Caki2 (cell line): ENCODE data around the gene FBP1. TPM values are rescaled to one million over a fixed set of nuclear protein-coding genes. Genes with fewer than 3 reads are reported as not detected.

Source experiments
- DNase-seq: peaks from one replicate; pipeline ENCODE4 v3.0.0-alpha.2; 2015; ENCODE audit warnings: low read depth
- in situ Hi-C: cut with HindIII; loops from 2 replicates; pipeline ENCODE4 v1.10.0; 2016; ENCODE audit warnings: low sequenced_read_pairs, low pct_unique_long_range_greater_than_20kb, mixed read lengths
- total RNA-seq: library from RNA; depleted of rRNA; stranded (reverse); fragments of >200 nt; shearing (Covaris generic); gene quantifications from 2 replicates; pipeline ENCODE4 v1.2.3, GENCODE V29; 2014; ENCODE audit warnings: low replicate concordance; rRNA removed

The FBP1 gene
- not detected in 2 replicates for total RNA-seq

DNA sequence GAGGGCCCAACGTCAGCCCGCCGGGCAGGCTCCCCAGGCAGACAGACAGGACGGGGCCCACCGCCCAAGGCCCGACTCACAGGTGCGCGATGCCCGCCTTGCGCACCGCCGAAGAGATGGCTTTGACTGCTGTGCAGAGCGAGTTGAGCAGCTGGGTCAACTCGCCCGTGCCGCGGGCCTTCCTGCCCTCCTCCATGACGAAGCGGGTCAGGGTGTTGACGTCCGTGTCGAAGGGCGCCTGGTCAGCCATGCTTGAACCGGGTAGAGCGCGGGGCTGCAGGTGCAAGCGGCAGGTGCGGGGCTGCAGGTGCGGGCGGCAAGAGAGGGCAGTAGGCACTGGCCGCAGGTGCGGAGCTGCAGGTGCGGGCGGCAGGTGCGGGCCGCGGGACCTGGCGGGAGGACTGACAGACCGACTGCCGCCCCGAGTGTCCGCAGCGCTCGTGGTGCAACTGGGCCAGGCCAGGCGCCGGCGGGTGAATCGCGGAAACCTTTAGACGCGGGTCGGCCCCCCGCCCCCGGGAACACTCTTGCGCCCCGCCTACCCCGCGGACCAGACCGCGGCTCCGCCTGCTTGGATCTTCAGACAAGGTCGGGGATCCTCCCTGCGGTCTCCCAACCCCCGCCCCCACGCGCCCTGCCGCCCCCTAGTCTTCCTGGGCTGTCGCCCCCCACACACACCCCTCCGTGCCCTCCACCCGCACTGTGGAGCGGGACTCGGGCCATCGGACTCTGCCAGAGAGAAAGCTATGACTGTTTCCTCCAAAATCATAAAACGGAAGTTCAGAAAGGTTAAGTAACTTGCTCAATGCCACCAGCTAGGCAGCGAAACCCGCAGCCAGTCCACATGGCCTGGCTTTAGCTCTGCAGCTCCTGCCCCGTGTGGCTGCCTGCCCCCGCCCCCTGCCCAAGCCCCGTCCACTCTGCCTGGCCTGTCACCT, at the start of gene FBP1:
Gene FBP1, minus strand, starts transcription at position 458 of the 938 bp plus-strand sequence. Its CDS starts 208 bp downstream, at position 250.
- DNase-seq: no peak
- in situ Hi-C loops: no loop called here

GRCh38 chr9:94687451-94687850, 48.1 kb upstream of the FBP1 start:
- in situ Hi-C loops: no loop called here
- DNase-seq: no peak

GRCh38 chr9:94685359-94685758, 46.0 kb upstream of the FBP1 start:
- DNase-seq: no peak
- in situ Hi-C loops: no loop called here

DNA sequence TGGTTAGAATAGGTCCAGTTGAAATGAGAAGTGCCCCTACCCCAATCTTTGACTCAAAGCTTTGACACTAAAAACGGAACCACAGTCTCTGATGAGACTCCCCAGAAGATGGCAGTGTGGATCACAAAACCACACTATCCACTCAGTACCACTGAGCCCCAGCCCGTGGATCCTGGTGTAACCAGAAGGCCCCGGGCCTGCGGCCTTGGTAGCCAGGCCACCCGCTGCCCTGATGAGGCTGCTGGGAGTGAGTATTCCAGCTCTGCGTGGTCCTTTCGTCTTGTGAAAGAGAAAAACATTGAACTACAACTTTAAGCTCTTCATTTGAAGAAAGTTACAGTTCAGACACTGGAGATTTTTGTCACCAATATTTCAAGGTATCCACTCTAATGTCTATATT, 42.2 kb upstream of the FBP1 start:
- in situ Hi-C loops: no loop called here
- DNase-seq: no peak

DNA sequence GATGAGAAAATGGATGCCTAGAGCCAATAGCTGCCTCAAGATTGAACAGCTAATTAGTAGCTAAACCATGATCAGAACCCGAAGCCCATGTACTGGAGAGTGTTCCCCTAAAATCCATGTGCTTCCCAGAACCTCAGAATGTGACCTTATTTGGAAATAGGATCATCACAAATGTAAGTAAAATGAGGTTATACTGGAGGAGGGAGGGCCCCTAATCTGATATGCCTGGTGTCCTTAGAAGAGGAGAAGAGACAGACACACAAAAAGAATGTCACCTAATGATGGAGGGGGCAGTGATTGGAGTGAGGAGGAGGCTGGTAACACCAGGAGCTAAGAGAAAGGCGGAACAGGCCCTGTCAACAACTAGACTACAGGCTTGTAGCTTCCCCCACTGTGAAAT, 41.3 kb upstream of the FBP1 start:
- in situ Hi-C loops: no loop called here
- DNase-seq: no peak

DNA sequence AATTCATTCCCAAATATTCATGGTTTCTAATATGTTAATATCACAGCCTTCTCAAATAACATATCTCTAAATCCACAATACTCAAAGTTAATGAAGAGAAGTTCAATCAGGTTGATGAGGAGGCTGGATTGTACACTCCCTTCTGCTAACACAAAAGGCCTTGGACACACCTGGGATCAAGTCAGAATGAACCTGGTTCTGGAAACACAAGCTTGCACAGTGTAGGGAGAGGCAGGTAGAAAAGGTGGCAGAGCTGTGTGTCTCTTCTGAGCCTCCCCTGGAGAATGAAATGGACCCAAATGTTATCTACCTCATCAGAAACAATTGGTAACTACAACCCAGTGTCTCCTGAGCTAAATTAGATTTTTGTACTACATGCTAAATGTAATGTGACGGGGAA, 40.7 kb upstream of the FBP1 start:
- in situ Hi-C loops: no loop called here
- no peak for DNase-seq

DNA sequence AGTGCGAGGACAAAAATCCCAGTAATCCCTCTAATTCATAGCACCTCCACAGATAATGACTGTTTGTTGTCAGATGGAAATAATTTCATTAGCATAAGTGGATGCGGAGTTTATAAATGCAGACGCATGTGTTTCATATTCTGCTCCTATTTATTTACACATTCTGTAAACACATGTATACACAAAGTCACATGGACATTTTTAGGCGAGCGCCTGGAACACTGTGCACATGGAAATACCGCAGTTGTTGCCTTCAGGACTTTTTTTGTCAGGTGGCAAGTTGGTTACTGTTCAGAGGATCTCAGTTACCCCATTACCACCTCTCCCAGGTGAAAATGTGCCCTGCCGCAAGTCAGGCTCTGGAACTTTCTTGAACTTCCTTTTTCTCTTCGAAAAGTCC, 40.3 kb upstream of the FBP1 start:
- DNase-seq: no peak
- in situ Hi-C loops: no loop called here

DNA sequence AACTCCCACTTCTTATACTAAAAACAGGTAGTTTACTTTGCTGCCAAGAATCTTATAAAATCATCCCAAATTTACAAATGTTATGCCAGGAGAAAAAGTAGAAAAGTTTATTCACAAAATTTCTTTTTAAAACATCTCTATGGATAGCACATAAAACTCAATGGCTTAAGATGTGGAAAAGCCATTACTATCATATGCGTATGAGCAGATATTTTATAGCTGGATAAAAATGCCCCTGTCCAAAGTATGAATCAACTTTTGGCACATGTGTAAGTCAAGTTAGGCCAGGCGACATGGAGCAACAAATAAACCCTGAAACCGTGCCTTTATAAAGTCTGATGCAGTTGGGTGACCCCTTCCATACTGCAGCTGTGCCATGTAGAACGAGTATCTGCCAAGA, 38.6 kb upstream of the FBP1 start:
- DNase-seq: no peak
- in situ Hi-C loops: no loop called here

DNA sequence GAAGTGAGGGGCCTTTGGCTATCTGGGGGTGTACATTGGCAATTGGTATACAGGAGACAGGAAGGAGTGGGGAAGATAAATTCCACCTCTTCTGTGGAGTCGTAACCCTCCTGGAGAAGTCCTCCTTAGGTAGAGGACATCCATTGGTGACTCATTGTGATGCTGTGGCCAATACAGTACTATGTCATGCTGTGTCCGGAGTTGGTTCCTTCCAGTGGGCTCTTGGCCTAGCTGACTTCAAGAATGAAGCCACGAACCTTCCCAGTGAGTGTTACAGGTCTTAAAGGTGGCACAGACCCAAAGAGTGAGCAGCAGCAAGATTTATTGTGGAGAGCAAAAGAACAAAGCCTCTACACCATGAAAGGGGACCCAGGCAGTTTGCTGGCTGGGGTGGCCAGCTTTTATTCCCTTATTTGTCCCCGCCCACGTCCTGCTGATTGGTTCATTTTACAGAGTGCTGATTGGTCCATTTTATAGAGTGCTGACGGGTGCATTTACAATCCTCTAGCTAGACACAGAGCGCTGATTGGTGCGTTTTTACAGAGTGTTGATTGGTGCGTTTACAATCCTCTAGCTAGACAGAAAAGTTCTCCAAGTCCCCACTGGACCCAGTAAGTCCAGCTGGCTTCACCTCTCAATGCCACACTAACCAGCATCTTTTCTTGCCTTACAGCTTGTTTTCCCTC, 37.3 kb upstream of the FBP1 start:
- in situ Hi-C loops: no loop called here
- no peak for DNase-seq

- peak; percentile 35 for DNase-seq
- in situ Hi-C loops: no loop called here
Measured at GRCh38 chr9:94675008-94675881, 35.9 kb upstream of the FBP1 start.

GRCh38 chr9:94672811-94673487, 33.6 kb upstream of the FBP1 start:
- in situ Hi-C loops: no loop called here

DNA sequence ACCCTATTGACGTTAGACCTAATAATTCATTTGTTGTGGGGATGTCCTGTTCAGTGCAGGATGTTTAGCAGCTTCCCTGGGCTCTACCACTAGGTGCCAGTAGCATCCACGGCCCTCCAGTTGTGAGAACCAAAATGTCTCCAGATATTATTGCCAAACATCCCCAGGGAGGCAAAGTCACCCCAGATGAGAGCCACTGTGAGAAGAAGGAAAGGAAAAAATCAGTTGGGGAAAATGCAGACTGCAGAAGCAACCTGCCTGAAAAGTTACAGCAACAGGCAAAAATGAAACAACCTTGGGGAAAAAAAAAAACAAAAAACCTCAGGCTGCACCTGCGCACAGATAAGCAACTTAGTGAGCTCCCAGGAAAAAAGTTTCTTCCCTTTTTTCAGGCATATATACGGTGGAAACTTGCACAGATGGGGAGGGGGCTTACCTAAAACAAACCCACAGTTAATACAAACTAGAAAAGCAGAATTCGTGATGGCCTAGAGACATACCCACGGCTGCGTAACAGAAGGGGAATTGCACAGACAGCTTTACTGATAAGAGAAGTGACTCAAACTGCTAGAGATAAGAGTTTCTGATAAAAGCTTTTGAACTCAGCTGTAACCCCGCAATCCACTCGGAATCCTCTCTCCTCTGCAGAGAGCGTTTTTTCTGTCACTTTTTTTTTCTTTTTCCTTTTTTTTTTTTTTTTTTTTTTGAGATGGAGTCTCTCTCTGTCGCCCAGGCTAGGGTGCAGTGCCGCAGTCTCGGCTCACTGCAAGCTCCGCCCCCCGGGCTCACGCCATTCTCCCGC, 29.8 kb upstream of the FBP1 start:
- DNase-seq: peak; percentile 41
- in situ Hi-C loops: no loop called here

More at GRCh38 chr9:94672811-94673487, 33.6 kb upstream of the FBP1 start:
- no peak for DNase-seq

DNA sequence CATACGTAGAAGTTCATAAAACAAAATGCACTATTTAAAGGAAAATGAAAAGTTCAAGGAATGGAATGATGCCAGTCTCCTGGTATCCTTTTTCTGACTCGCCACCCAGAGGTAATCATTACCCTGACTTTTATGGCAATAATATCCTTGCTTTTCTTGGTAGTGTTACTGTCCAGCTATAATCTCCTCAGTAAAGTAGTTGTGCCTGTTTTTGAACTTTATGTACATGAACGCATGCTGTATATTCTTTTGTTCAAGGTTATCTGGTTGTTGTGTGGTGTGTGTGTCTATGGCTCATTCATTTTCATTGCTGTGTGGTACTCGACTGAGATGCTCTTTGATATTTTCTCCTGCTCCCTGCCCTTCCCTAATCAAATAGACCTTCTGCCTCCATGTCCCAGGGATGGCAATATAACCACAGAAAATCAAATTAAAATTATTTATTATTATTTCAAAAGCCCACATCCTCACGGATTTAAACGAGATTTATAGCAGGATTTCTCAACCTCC, 29.2 kb upstream of the FBP1 start:
- in situ Hi-C loops: no loop called here
- no peak for DNase-seq

DNA sequence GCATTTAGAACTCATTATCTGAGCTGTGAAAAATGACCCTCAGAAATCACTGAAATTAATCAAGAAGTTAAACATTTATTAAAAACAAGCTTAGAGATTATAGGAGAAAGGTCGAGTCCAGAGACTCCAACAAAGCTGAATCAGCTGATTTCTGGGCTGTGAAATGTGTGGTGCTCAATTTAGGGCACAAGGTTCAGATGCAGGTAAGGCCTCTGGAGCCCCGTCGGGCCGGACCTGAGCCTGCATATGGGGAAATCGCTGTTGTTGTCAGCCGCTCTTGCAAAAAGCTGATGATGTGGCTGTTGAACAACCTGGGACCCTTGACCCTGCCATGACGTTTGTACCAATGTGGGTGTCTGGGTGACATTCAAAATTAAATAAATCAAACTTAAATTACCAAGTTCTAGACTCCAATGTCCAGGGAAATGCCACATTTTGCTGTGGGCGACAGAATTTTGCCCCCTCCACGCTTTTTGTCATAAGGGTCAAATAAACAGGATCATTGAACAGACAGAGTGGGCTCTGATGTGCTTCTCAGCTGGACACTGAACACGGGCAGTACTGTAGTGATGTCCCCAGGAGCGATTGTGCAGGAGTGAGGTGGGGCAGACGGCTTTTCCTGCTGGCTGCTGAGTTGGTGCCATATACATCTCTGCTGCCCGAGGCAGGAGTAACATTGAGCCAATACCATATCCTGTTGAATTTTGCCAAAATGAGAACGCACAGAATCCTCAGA, 27.2 kb upstream of the FBP1 start:
- DNase-seq: no peak
- in situ Hi-C loops: no loop called here

GRCh38 chr9:94665613-94666012, 26.3 kb upstream of the FBP1 start:
- DNase-seq: no peak
- in situ Hi-C loops: no loop called here

GRCh38 chr9:94664801-94665200, 25.5 kb upstream of the FBP1 start:
- DNase-seq: no peak
- in situ Hi-C loops: no loop called here
